Measurements from ENCODE around the gene MVK.

MVK gene

DNA sequence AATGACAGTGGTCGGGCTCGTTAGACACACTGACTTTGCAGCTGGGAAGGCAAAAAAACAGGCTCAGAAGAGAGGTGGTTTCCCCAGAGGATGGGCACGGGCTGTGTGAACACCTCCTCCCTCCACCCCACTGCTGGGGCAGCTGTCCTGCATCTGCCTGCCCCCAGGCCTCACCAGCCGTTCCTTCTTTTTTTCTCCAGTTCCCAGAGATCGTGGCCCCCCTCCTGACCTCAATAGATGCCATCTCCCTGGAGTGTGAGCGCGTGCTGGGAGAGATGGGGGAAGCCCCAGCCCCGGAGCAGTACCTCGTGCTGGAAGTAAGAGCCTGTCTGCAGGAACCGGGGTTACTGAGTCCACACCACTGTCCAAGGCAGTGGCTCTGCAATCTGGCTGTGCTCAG is 17.4 kb downstream of the MVK start:
- TF ChIP-seq, protein P1, sequence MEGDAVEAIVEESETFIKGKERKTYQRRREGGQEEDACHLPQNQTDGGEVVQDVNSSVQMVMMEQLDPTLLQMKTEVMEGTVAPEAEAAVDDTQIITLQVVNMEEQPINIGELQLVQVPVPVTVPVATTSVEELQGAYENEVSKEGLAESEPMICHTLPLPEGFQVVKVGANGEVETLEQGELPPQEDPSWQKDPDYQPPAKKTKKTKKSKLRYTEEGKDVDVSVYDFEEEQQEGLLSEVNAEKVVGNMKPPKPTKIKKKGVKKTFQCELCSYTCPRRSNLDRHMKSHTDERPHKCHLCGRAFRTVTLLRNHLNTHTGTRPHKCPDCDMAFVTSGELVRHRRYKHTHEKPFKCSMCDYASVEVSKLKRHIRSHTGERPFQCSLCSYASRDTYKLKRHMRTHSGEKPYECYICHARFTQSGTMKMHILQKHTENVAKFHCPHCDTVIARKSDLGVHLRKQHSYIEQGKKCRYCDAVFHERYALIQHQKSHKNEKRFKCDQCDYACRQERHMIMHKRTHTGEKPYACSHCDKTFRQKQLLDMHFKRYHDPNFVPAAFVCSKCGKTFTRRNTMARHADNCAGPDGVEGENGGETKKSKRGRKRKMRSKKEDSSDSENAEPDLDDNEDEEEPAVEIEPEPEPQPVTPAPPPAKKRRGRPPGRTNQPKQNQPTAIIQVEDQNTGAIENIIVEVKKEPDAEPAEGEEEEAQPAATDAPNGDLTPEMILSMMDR (IDR thresholded peaks at IDR 0.05; ENCODE audit: low read depth, low read length): no peak
- DNase-seq (ENCODE audit: extremely low read depth, low read depth): no peak

DNA sequence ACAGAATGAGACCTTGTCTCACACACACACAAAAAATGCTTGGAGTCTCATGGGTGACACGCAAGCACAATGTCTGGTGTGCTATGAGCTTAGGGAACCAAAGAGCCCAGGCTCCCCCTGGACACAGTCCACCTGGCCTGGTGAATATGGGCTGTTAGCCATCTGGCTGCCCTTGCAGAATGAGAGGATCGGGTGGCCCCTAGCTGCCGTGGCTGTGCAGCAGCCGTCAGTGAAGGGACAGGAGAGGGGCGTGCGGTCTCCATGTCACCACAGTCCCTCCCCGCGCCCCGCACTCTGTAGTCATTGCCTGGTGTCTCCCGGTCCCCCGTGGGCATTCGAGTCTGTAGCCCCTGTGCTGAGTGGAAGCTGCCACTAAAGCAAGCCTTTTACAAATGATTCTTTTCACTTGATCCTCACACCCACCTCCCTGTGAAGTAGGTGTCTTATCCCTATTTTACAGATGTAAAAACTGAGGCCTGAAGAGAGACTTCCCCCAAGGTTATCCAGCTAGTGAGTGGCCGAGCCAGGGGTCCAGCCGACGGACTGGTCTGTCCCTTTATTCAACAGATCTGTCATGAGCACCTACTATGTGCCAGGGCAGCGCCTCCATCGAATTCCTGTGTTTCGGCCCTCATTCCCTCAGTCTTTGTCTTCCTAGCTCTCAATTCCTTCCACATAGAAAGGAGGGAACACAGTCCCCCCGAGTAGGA is 18.8 kb downstream of the MVK start:
- TF ChIP-seq, protein P1 (IDR thresholded peaks at IDR 0.05; ENCODE audit: low read depth, low read length): no peak
- DNase-seq (ENCODE audit: extremely low read depth, low read depth): no peak

DNA sequence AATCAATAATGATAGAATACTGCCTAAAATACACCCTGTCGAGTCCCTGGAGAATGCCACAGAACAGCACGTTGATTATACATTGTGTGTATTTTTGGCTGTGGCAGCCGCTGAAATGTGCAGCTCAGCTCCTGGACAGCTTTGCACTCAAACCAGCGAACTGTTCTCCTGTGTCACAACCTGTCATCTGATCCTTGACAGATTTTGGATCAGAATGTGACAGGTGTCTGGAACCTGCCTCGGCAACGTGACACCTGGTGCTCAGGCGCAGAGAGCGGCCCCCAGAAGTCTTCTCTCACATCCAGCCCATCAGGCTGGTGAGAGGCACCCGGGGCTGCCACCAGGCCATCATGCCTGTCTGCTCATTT is 19.3 kb downstream of the MVK start:
- TF ChIP-seq, protein P1 (IDR thresholded peaks at IDR 0.05; ENCODE audit: low read depth, low read length): no peak
- DNase-seq (ENCODE audit: extremely low read depth, low read depth): no peak

DNA sequence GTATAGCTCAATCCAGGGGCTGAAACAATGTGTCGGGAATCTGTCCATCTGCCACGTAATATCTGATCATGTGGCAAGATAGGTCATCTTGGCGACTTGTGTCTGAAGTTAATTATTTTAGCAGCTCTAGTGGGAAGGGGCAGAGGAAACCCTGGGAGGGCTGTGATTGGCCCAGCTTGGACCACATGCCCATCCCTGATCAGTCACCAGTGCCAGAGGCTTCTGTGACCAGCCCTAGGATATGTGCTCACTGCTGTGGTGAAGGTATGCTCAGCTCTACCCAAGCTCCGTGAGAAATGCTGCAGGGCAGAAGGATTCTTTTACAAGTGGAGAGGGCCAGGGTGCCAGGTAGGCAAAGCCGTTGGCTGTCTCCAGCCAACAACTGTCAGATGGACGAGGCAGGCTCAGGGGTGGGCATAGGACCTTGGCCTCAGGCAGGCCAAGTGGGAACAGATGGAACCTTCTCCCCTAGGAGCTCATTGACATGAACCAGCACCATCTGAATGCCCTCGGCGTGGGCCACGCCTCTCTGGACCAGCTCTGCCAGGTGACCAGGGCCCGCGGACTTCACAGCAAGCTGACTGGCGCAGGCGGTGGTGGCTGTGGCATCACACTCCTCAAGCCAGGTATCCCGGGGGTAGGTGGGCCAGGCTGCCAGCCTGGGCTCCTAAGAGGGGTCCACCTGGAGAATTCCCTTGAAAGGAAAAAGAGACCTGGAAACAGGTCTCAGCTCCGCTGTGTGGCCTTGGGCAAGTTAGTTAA is 21.1 kb downstream of the MVK start:
- TF ChIP-seq, protein P1 (IDR thresholded peaks at IDR 0.05; ENCODE audit: low read depth, low read length): no peak
- DNase-seq (ENCODE audit: extremely low read depth, low read depth): no peak

DNA sequence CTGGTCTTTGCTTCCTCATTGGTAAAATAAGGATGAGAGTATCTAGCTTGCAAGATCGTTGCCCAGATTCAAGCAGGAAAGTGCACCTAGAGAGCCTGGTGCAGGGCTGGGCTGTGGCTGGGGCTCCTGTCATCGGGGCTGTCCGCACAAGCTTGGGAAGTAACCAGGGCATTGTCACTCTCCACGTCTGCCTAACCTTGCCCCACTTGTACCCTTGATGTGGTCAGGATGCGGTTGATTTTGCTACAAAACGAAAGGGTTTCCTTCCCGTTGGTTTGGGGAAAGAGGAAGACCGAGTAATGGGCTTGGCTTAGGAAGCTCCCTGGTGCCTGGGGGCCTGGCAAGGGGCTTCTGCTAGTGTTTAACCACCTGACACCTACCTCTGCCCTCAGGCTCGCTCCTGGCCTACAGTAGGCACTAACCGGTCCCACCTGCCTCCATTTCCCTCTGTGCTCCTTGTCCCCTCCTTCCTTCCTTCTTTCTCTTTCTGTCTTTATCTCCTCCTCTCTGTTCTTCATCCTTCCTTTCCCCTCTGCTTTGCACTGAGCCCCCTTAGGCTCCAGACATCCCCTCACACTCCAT is 21.8 kb downstream of the MVK start:
- TF ChIP-seq, protein P1 (IDR thresholded peaks at IDR 0.05; ENCODE audit: low read depth, low read length): no peak
- DNase-seq (ENCODE audit: extremely low read depth, low read depth): no peak

DNA sequence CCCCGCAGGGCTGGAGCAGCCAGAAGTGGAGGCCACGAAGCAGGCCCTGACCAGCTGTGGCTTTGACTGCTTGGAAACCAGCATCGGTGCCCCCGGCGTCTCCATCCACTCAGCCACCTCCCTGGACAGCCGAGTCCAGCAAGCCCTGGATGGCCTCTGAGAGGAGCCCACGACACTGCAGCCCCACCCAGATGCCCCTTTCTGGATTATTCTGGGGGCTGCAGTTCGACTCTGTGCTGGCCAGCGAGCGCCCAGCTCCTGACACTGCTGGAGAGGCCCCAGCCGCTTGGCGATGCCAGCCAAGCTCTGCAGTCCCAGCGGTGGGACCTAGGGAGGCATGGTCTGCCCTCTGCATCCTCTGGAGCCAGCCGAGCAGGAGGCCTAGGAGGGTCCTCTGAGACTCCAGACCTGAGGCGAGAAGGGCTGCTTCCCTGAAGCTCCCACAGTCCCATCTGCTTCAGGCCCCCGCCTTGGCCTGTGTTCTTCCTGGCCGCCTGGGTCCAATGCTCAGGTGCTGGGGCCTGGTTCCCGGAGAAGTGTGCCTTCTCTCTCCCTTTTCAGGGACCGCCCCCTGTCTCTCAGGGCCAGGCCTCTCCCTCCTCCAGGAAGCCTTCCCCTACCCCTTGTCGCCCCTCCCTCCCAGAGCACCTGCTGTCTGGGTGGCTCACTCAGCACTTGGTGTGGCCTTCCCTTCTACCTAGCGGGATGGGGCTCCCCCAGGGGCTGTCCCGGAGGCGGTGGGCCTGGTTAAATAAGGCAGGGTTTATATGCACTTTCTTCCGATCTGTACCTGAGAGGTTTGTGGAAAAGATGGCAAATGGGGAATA is 23.0 kb downstream of the MVK start:
- TF ChIP-seq, protein P1 (IDR thresholded peaks at IDR 0.05; ENCODE audit: low read depth, low read length): no peak
- no peak for DNase-seq (ENCODE audit: extremely low read depth, low read depth)
